Astrocyte of the spinal cord (primary cell): ENCODE measurements around the gene CAMK2D.

ENCODE experiments used
- DNase-seq: peaks from one replicate; pipeline ENCODE4 v3.0.0; 2011; ENCODE audit warnings: low read depth, low spot score
- H3K4me3 ChIP-seq: 2 replicates; pipeline ENCODE4 v1.5.1; 2011; ENCODE audit warnings: low read depth, mild to moderate bottlenecking, low read length, moderate library complexity
- CTCF ChIP-seq: IDR thresholded peaks from 2 replicates; pipeline ENCODE4 v1.5.1; 2012; ENCODE audit warnings: low read depth, mild to moderate bottlenecking, low read length, inconsistent platforms
- in situ Hi-C: cut with HindIII; loops from 2 replicates; pipeline ENCODE4 v1.10.0; 2017; ENCODE audit warnings: low sequenced_read_pairs

Gene CAMK2D

GRCh38 chr4:113433536-113434246, 327.8 kb downstream of the CAMK2D start:
- in situ Hi-C loops = no loop called here
- no peak overlapping the region for H3K4me3 ChIP-seq
- peak; percentile 31 for DNase-seq
- no peak for TF ChIP-seq CTCF

- H3K4me3 ChIP-seq = no peak overlapping the region
- in situ Hi-C loops = no loop called here
- no peak for TF ChIP-seq CTCF
- no peak for DNase-seq
These were observed 328.4 kb downstream of the CAMK2D start for GRCh38 chr4:113433116-113433515.

- TF ChIP-seq CTCF = no peak
- in situ Hi-C loops = no loop called here
- peak; percentile 55 for DNase-seq
- H3K4me3 ChIP-seq = no peak overlapping the region
These were observed 337.9 kb downstream of the CAMK2D start for GRCh38 chr4:113423631-113424030.

GRCh38 chr4:113420938-113421337, 340.6 kb downstream of the CAMK2D start:
- no peak for TF ChIP-seq CTCF
- no peak overlapping the region for H3K4me3 ChIP-seq
- in situ Hi-C loops = no loop called here
- DNase-seq = no peak

- no peak for TF ChIP-seq CTCF
- no peak for DNase-seq
- no peak overlapping the region for H3K4me3 ChIP-seq
- in situ Hi-C loops = no loop called here
These were observed 341.9 kb downstream of the CAMK2D start for GRCh38 chr4:113419631-113420030.

- DNase-seq = peak; percentile 87
- H3K4me3 ChIP-seq = no peak overlapping the region
- no peak for TF ChIP-seq CTCF
- in situ Hi-C loops = no loop called here
These were observed 350.0 kb downstream of the CAMK2D start for GRCh38 chr4:113411496-113411938.

- DNase-seq = no peak
- in situ Hi-C loops = no loop called here
- no peak for TF ChIP-seq CTCF
- no peak overlapping the region for H3K4me3 ChIP-seq
These were observed 350.9 kb downstream of the CAMK2D start for GRCh38 chr4:113410686-113411085.
